Measurements from ENCODE around the gene MNX1. TPM values are rescaled to one million over a fixed set of nuclear protein-coding genes. Genes with fewer than 3 reads are reported as not detected.

Gene MNX1
- total RNA-seq, 1 donor from 2014 or later = 3.4 TPM

- DNase-seq (ENCODE audit: low spot score) = no peak
These were observed 22.4 kb upstream of the MNX1 start for GRCh38 chr7:157032644-157033482.

- no peak for DNase-seq (ENCODE audit: low spot score)
These were observed 21.7 kb upstream of the MNX1 start for GRCh38 chr7:157032128-157032527.

GRCh38 chr7:157028199-157028903 is 17.9 kb upstream of the MNX1 start:
- no peak for DNase-seq (ENCODE audit: low spot score)

GRCh38 chr7:157027568-157028198 is 17.2 kb upstream of the MNX1 start:
- DNase-seq (ENCODE audit: low spot score) = no peak

DNA sequence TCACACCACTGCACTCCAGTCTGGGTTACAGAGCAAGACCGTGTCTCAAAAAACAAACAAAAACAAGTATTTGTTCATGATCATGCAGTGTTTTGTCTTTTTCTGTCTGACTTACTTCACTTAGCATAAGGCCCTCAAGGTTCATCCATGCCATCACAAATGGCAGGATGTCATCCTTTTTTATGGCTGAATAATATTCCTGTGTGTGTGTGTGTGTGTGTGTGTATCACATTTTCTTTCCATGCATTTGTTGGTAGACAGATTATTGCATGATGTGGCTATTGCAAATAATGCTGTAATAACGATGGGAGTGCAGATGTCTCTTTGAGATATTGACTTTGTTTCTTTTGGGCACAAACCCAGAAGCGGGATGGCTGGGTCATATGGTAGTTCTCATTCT is 14.3 kb upstream of the MNX1 start:
- no peak for DNase-seq (ENCODE audit: low spot score)

- DNase-seq (ENCODE audit: low spot score) = no peak
These were observed 13.1 kb upstream of the MNX1 start for GRCh38 chr7:157023589-157023905.

DNA sequence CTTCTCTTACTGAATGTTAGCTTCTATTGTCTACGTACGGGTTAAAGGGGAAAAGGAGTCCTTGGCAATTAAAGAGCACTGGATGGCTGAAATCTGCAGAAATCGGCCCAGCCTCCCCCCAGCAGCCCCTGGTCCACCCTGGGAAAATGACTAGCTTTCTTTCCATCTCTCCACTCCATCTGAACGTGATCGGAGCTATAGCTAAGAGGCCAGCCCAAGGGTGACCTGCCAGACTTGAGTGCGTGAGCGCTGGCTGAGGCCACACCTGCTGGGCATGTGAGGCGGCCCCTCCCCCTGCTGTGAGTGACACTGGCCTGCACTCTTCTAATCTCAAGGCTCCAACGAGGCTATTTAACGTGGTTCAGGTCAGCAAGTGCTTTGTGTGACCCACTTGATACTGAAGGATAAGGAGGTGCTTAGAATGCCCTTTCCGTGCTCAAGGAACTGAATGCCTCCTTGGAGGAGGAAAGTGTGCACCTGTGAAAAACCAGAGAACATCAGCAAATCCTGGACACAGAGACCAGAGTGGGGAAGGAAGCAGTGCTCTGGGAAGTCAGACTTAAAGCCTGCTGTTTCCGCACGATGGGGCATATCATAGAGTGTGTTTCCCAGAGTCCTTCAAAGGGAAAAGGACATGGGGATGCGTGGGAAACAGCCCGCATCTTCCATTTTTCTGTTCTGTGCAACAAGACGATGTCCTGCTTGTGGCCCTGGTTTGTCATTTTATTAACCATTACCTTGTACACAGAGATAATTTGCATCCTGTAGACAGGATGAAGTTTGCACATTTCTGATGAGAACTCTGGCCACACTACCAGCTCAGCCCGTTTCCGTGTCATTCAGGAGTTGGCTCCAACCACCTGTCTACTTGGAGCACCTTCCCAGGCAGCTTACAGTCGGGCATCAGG is 12.5 kb upstream of the MNX1 start:
- DNase-seq (ENCODE audit: low spot score) = no peak

DNA sequence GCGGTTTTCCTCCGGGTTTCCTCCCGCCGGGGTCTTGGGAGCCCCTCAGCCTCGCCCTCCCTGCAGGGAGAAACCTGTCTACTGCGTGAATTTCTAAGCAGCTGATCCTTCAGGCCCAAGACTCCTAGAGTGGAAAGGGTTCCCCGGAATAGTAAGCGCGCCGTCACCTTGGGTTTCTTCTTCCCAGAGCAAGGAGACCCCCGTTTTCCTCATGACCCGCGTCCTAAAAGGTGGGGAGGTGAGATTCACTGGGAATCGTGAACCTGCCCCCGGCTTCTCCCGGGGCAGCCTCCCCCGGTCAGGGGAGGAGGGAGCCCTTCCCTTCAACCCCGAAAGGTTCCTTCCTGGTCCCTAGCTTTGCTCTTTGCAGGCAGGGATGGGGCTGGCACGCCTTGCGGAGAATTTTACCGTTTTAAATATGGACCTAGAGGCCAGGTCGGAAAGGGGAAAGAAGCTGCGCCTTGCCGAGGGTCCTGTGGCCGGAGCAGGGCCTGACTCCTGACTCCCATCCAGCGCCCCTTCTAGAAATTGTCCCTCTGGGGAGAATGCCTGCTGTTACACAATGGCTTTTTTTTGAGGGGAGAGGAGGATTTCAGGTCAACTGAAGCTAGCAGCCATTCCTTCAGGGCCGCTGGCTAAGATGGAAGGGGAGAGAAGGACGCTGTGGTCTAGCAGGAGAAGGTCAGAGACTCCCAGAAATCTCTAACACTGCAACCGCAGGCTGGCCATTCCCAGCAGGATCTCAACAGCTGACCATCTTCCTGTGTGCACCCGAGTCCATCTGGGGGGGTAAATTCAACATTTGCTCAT is 11.6 kb upstream of the MNX1 start:
- no peak for DNase-seq (ENCODE audit: low spot score)

GRCh38 chr7:157021071-157021870 is 10.8 kb upstream of the MNX1 start:
- no peak for DNase-seq (ENCODE audit: low spot score)

- DNase-seq (ENCODE audit: low spot score) = no peak
These were observed 10.1 kb upstream of the MNX1 start for GRCh38 chr7:157020514-157021070.

DNA sequence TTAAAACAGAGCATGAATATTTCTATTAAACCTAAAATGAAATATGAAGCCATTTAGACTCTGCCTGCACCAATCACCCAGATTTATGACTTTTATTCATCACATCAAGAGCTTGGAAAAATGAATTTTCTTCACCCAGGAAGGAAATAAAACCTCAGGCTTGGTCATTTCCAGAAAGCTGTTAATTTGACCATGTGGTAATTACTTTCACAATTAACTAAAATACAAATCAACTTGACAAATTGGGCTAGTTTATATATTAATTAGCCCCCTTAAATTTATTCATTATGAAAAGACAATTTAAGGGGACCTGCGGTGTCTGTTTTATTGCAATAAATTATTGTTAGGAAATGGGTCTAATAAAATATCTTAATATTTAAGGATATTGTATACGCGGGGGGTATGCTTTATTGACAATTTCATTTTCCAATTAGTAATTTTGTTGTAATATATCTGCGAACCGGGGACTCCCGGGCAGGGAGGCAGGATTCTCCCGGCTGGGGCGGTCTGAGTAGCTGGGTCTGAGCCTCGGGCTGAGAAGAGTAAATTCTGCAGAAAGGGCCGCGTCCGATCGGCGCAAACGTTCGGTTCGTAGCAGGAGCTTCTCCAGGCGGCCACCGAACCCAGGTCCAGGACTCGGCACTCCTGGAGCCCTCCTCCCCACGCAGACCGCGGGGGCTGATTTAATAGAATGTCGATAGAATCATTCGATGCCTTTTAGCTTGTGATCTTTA is 9.4 kb upstream of the MNX1 start:
- DNase-seq (ENCODE audit: low spot score) = no peak

- no peak for DNase-seq (ENCODE audit: low spot score)
These were observed 8.6 kb upstream of the MNX1 start for GRCh38 chr7:157018997-157019608.

GRCh38 chr7:157018328-157018996 is 8.0 kb upstream of the MNX1 start:
- DNase-seq (ENCODE audit: low spot score) = no peak

DNA sequence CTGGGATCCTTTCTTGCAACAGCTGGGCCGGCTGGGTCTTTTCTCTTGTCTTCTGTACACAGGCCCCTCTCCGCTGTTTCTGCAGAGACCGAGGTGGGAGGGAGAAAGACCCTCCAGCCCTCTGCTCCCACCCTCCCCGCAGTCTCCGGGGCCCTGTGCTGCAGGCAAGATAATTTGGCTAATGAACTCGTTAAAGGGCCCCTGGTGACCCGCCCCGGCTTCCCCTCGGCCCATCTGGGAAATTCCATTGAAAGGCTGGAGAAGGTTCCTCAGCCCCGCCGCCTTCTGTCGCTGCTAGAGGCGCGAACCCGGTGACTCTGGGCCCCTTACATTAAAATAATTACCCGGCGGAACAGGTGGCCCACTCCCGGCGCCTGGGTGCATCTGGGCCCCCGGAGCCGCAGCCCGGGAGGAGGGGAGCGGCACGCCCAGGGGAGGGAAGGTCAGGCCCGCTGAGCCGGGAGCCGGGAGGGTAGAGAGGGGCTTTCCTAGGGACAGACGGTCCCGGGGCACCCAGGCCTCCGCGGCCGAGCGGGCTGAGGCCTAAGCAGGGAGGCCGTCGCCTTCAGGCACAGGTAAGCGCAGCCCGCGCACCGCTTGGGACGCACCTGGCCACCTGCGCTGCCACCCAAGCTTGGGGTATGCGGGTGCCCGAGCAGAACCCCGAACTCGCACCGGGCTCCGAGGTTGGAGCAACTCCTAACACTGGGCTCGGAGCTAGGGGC is 7.3 kb upstream of the MNX1 start:
- DNase-seq (ENCODE audit: low spot score) = no peak

- DNase-seq (ENCODE audit: low spot score) = no peak
These were observed 6.7 kb upstream of the MNX1 start for GRCh38 chr7:157017149-157017548.

GRCh38 chr7:157016352-157017041 is 6.0 kb upstream of the MNX1 start:
- DNase-seq (ENCODE audit: low spot score) = no peak

DNA sequence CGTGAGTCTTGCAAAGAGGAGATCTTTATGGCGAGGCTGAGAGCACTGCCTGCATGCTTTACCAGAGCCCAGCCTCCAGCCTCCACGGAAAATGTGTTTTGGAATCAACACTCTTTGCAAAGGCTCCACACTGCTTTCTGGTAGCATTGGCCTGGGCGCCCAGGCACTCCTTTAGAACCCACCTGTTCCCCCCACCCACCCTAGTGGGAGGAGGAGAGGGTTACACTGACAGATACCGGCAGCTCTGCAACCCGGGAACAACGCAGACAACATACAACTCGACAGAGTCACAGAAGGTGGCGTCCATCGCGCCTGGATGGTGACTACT is 5.5 kb upstream of the MNX1 start:
- DNase-seq (ENCODE audit: low spot score) = no peak

All from umbilical cord (tissue), 2 donors.